NCI-H2029 treated with DMSO at 0.1 percent for 48 hours (cell line): Measurements from ENCODE around the gene ZNF689.
A peak's percentile ranks its signal among the peaks of the same experiment; 100 is the strongest.
"Not testable (repeated sequence)": the region's sequence is repeated elsewhere in the genome, so short reads cannot be mapped to it uniquely, and the experiment has no call there.

Experiments used
- DNase-seq: peaks from one replicate; lab custom pipeline; 2025; lab: John Stamatoyannopoulos, UW

Gene ZNF689

GRCh38 chr16:30636599-30636998 lies 26.4 kb upstream of the ZNF689 start:
- DNase-seq = no peak

GRCh38 chr16:30633526-30633925 lies 23.3 kb upstream of the ZNF689 start:
- no peak for DNase-seq

GRCh38 chr16:30632454-30632853 lies 22.3 kb upstream of the ZNF689 start:
- not testable (repeated sequence) for DNase-seq

- DNase-seq = peak; percentile 62
These were observed 18.7 kb upstream of the ZNF689 start for GRCh38 chr16:30628628-30629540.

GRCh38 chr16:30626236-30626635 lies 16.0 kb upstream of the ZNF689 start:
- no peak for DNase-seq

GRCh38 chr16:30623536-30624283 lies 13.5 kb upstream of the ZNF689 start:
- DNase-seq = no peak

- no peak for DNase-seq
These were observed 12.4 kb upstream of the ZNF689 start for GRCh38 chr16:30622455-30623032.

GRCh38 chr16:30621765-30622164 lies 11.6 kb upstream of the ZNF689 start:
- no peak for DNase-seq

- no peak for DNase-seq
These were observed 10.0 kb upstream of the ZNF689 start for GRCh38 chr16:30620169-30620568.

GRCh38 chr16:30619638-30620037 lies 9.4 kb upstream of the ZNF689 start:
- DNase-seq = no peak

GRCh38 chr16:30619202-30619601 lies 9.0 kb upstream of the ZNF689 start:
- DNase-seq = no peak

- DNase-seq = no peak
These were observed 5.3 kb upstream of the ZNF689 start for GRCh38 chr16:30615358-30616091.

- DNase-seq = no peak
These were observed 925 bp downstream of the ZNF689 start for GRCh38 chr16:30609002-30609925.

GRCh38 chr16:30606004-30606403 lies 4.2 kb downstream of the ZNF689 start:
- no peak for DNase-seq

- DNase-seq = no peak
These were observed 5.0 kb downstream of the ZNF689 start for GRCh38 chr16:30605158-30605557.

GRCh38 chr16:30604316-30604947 lies 5.8 kb downstream of the ZNF689 start:
- no peak for DNase-seq

GRCh38 chr16:30603945-30604315 lies 6.3 kb downstream of the ZNF689 start:
- no peak for DNase-seq

- no peak for DNase-seq
These were observed 7.4 kb downstream of the ZNF689 start for GRCh38 chr16:30602616-30603277.

- DNase-seq = no peak
These were observed 8.2 kb downstream of the ZNF689 start for GRCh38 chr16:30601966-30602365.

GRCh38 chr16:30600929-30601328 lies 9.3 kb downstream of the ZNF689 start:
- DNase-seq = no peak
